Testis (tissue), 2 donors: ENCODE data around the gene NDUFA13.

Experiments used
- CTCF ChIP-seq, 3 experiments: fragments of 450-650 bp in 2 of 3; fragments of 200-600 bp in 1 of 3; sonication (generic) in 1 of 3; IDR thresholded peaks; one replicate each; pipeline ENCODE4 v1.5.1; 2016 to 2019; ENCODE audit warnings: antibody characterized with exemption in 3 of 3, mild to moderate bottlenecking in 2 of 3, moderate library complexity in 1 of 3
- POLR2A ChIP-seq: fragments of 450-650 bp; IDR thresholded peaks from one replicate; pipeline ENCODE4 v1.6.1; 2017; ENCODE audit warnings: antibody characterized with exemption, mild to moderate bottlenecking, moderate library complexity

DNA sequence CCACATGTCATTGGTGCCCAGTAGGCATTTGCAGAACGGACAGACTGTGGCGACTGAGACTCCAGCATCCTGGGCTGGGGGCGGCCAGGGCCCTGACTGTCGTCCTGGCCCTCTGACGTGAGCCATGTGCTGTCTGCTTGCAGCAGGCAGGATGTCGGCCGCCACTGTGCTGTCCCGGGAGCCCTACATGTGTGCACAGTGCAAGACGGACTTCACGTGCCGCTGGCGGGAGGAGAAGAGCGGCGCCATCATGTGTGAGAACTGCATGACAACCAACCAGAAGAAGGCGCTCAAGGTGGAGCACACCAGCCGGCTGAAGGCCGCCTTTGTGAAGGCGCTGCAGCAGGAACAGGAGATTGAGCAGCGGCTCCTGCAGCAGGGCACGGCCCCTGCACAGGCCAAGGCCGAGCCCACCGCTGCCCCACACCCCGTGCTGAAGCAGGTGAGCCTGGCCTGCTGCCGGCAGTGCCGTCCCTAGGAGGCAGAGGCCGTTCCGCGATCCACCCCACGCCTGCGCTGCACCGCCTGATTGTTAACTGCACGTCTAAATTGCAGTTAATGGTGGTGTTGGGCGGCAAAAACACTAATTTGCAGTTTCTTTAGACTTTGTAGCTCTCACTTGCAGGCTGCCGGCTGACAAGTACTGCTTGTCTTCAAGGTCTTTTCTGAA lies 14.9 kb upstream of the NDUFA13 start:
- no peak for TF ChIP-seq POLR2A
- no peak for TF ChIP-seq CTCF (IDR thresholded peaks at IDR 0.05)
